GM12878 (cell line): ENCODE data around the gene BSPRY. TPM values are rescaled to one million over a fixed set of nuclear protein-coding genes. Genes with fewer than 3 reads are reported as not detected.
A peak's percentile ranks its signal among the peaks of the same experiment; 100 is the strongest.

Experiments
- ATAC-seq: fragments of 200-7000 bp; cut with Tn5 transposase; 3 replicates; pipeline ENCODE4 v1.9.1; 2020; ENCODE audit warnings: mild to moderate bottlenecking, moderate library complexity
- BruUV-seq: library from RNA; stranded (reverse); fragments of 400-500 nt; replicated peaks from 2 replicates; lab custom pipeline; 2021; lab: Mats Ljungman, UMichigan
- CTCF ChIA-PET: fragments of 300-600 bp; sonication (Branson Sonifier 250); formaldehyde crosslinking; extraction: SDS; loops from one replicate; lab custom pipeline; 2021; ENCODE audit warnings: inconsistent platforms; lab: Yijun Ruan, JAX
- POLR2A ChIA-PET: fragments of 350-600 bp; formaldehyde crosslinking; extraction: SDS; loops from one replicate; lab custom pipeline; 2021; ENCODE audit warnings: inconsistent platforms; lab: Charles Lee
- RAD21 ChIA-PET: fragments of 300-600 bp; sonication (Branson Sonifier 250); formaldehyde crosslinking; loops from one replicate; lab custom pipeline; 2023; ENCODE audit warnings: antibody characterized with exemption; ENCODE audit not compliant: unreplicated experiment; lab: Charles Lee
- SMC1A ChIA-PET: fragments of 300-600 bp; sonication (Branson Sonifier 250); formaldehyde crosslinking; loops from one replicate; lab custom pipeline; 2023; ENCODE audit not compliant: unreplicated experiment, uncharacterized antibody; lab: Charles Lee
- DNase-seq: peaks from one replicate; pipeline ENCODE4 v3.0.0-alpha.2; 2011; ENCODE audit warnings: low read depth, low spot score
- FAIRE-seq: peaks from 3 replicates; lab custom pipeline; 2011; peaks lifted over from hg19 to GRCh38; lab: Jason Lieb, UNC
- H2AFZ ChIP-seq: 2 replicates; pipeline ENCODE4 v1.6.0; 2011; ENCODE audit warnings: low read depth, low read length, control low read depth; ENCODE audit not compliant: control insufficient read depth
- H3K27ac ChIP-seq: 2 replicates; pipeline ENCODE4 v1.5.1; 2011; ENCODE audit warnings: control low read depth; ENCODE audit not compliant: control insufficient read depth, insufficient read depth
- H3K27me3 ChIP-seq, 2 experiments: replicated peaks in 1 of 2; 2 replicates each; pipeline versions ENCODE4 v1.6.0 to v1.6.1; 2011; ENCODE audit warnings: low read length in 1 of 2; ENCODE audit not compliant: control insufficient read depth in 2 of 2, insufficient read depth in 2 of 2
- H3K36me3 ChIP-seq, 2 experiments: 2 replicates each; pipeline ENCODE4 v1.5.1; 2011; ENCODE audit warnings: low read length in 1 of 2; ENCODE audit not compliant: control insufficient read depth in 2 of 2, insufficient read depth in 2 of 2
- H3K4me1 ChIP-seq: 2 replicates; pipeline ENCODE4 v1.6.1; 2011; ENCODE audit warnings: mild to moderate bottlenecking, low read length, moderate library complexity, mixed read lengths; ENCODE audit not compliant: control insufficient read depth, insufficient read depth
- H3K4me2 ChIP-seq: 2 replicates; pipeline ENCODE4 v1.6.0; 2011; ENCODE audit warnings: control low read depth; ENCODE audit not compliant: control insufficient read depth, insufficient read depth
- H3K4me3 ChIP-seq: fragments of 200-600 bp; sonication (generic); 2 replicates; pipeline ENCODE4 v1.5.1; 2016
- H3K79me2 ChIP-seq: 2 replicates; pipeline ENCODE4 v1.6.0; 2011; ENCODE audit warnings: low read length; ENCODE audit not compliant: control insufficient read depth, insufficient read depth
- H3K9ac ChIP-seq: 2 replicates; pipeline ENCODE4 v1.8.0; 2011; ENCODE audit warnings: low read length, control low read depth, mixed read lengths; ENCODE audit not compliant: control insufficient read depth, insufficient read depth
- H3K9me3 ChIP-seq: replicated peaks from 3 replicates; pipeline ENCODE4 v1.5.1; 2011; ENCODE audit warnings: mild to moderate bottlenecking, low read length; ENCODE audit not compliant: control insufficient read depth, insufficient read depth
- H4K20me1 ChIP-seq: 2 replicates; pipeline ENCODE4 v1.6.0; 2011; ENCODE audit not compliant: control insufficient read depth, insufficient read depth
- CBX3 ChIP-seq: fragments of 200-600 bp; sonication (generic); IDR thresholded peaks from 2 replicates; pipeline ENCODE4 v1.6.1; 2016; ENCODE audit warnings: low read depth, borderline replicate concordance
- CREM ChIP-seq: IDR thresholded peaks from 2 replicates; pipeline ENCODE4 v1.6.1; 2014; ENCODE audit warnings: antibody characterized with exemption, low read depth
- DPF2 ChIP-seq: fragments of 450-650 bp; IDR thresholded peaks from 2 replicates; pipeline ENCODE4 v1.6.1; 2017; ENCODE audit warnings: mild to moderate bottlenecking
- POLR2A ChIP-seq: IDR thresholded peaks from 2 replicates; pipeline ENCODE4 v1.6.1; 2011; ENCODE audit warnings: low read depth, mild to moderate bottlenecking, low read length
- POLR2AphosphoS2 ChIP-seq: IDR thresholded peaks from 2 replicates; pipeline ENCODE4 v1.6.1; 2011; ENCODE audit warnings: low read depth, mild to moderate bottlenecking, low read length, improper control_type of control experiment, moderate library complexity
- TCF3 ChIP-seq: IDR thresholded peaks from 2 replicates; pipeline ENCODE4 v1.6.1; 2012; ENCODE audit warnings: low read depth, mild to moderate bottlenecking, low read length, borderline replicate concordance; ENCODE audit not compliant: insufficient read depth
- ZNF207 ChIP-seq: fragments of 450-650 bp; IDR thresholded peaks from 2 replicates; pipeline ENCODE4 v1.6.1; 2014; ENCODE audit warnings: antibody characterized with exemption, mild to moderate bottlenecking, borderline replicate concordance
- WGBS: methylation state at CpG from one replicate; pipeline ENCODE4 v1.1.6; 2016; ENCODE audit warnings: low lambda C conversion rate; ENCODE audit not compliant: insufficient replicate concordance, insufficient coverage; ENCODE audit errors: missing lambda C conversion rate; 5-methylcytosine and 5-hydroxymethylcytosine counted together
- in situ Hi-C: fragments of 300-500 bp; cut with MboI; formaldehyde crosslinking; loops from 9 replicates; pipeline ENCODE4 v1.14.3; 2018; ENCODE audit warnings: mixed read lengths
- intact Hi-C: fragments of 100-400 bp; cut with micrococcal nuclease; formaldehyde crosslinking; loops from one replicate; pipeline ENCODE4 v1.14.2; 2022; ENCODE audit not compliant: unreplicated experiment
- polyA plus RNA-seq, 11 experiments: library from polyadenylated mRNA; depleted of rRNA in 4 of 11; unstranded in 6 of 11; stranded (reverse) in 5 of 11; fragments of >200 nt; fragmentation: Nextera tagmentation in 4 of 11; fragmentation: Illumina TruSeq in 1 of 11; extraction: Ambion mirVana in 4 of 11; extraction: Trizol in 1 of 11; gene quantifications; 1 replicate in 1 of 11; 2 replicates in 10 of 11; pipeline versions ENCODE4 v1.2.1 to v1.2.3, GENCODE V29; 2011 to 2016; ENCODE audit warnings: inconsistent platforms in 2 of 11, missing spikeins in 2 of 11, low read depth in 1 of 11
- total RNA-seq, 4 experiments: library from RNA; depleted of rRNA in 3 of 4; stranded (reverse); fragments of >200 nt in 3 of 4; fragmentation: Illumina TruSeq in 1 of 4; extraction: Trizol in 1 of 4; gene quantifications; 2 replicates each; pipeline versions ENCODE4 v1.2.1 to v1.2.3, GENCODE V29; 2013 to 2021
- TF ChIP-seq, protein P1 (sequence below): IDR thresholded peaks from 2 replicates; pipeline ENCODE4 v1.6.1; 2011; ENCODE audit warnings: borderline replicate concordance, low read depth, mild to moderate bottlenecking, moderate library complexity, mixed read lengths, low read length; ENCODE audit not compliant: insufficient read depth; ENCODE audit errors: extremely low read length
- TF ChIP-seq, protein P2 (sequence below): fragments of 450-650 bp; IDR thresholded peaks from 2 replicates; pipeline ENCODE4 v1.6.1; 2018; ENCODE audit warnings: borderline replicate concordance, mild to moderate bottlenecking; ENCODE audit not compliant: partially characterized antibody
- TF ChIP-seq, protein P3 (sequence below): fragments of 450-650 bp; IDR thresholded peaks from 2 replicates; pipeline ENCODE4 v1.6.1; 2017; ENCODE audit warnings: low read depth, mild to moderate bottlenecking, moderate library complexity

The BSPRY gene
- total and polyA plus RNA-seq, 10 of the 15 experiments (the other 5 are each of a cell fraction or from before 2014, with no cell fraction given): 0.45 to 6.3 (median 4.1) TPM

DNA sequence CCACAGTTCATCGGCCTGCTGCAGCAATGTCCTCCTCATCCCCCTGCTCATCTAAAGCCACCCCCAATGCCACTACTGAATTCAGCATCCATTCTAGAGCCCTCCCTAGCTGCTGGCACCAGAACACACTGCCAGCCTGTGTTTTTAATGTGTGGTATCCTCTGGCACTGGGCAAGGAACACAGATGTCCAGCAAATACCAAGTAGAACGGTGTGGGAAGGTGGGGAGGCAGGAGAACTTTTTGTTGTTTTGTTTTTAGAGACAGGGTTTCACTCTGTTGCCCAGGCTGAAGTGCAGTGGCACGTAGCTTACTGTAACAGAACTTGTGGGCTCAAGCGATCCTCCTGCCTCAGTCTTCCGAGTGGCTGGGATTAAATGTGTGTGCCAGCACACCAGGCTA is 22.7 kb downstream of the BSPRY start:
- ChIA-PET RAD21 (interaction anchor here (1.4 kb wide), 1 partner anchor 283 kb away, joined by 3 read pairs; no protein-coding TSS in a partner anchor), CTCF (no interaction called here), POLR2A (no interaction called here), SMC1A (interaction anchor here (1.2 kb wide), 1 partner anchor 219 kb away, joined by 5 read pairs; no protein-coding TSS in a partner anchor)
- Histone ChIP-seq H3K9ac (no peak overlapping the region), H3K27ac (no peak overlapping the region), H3K4me1 (peaks cover 18% of the 10 kb centered on the region), H2AFZ (no peak overlapping the region), H3K79me2 (peaks cover 5% of the 10 kb centered on the region), H3K9me3 (no peaks in the 10 kb centered on the region), H3K4me2 (no peak overlapping the region), H3K27me3 (no peaks in the 10 kb centered on the region), H3K36me3 (peaks cover 5 to 7% of the 10 kb centered on the region in 2 experiments), H4K20me1 (no peaks in the 10 kb centered on the region), H3K4me3 (no peak overlapping the region)
- TF ChIP-seq CBX3 (no peak), TCF3 (no peak), CREM (no peak)
- BruUV-seq: no TSS peak
- in situ Hi-C loops: no loop called here
- DNase-seq (no peak), FAIRE-seq (no peak), ATAC-seq (no peak)
- intact Hi-C loops: no loop called here
- WGBS: 78% methylated on average over 5 of the region's 5 CpGs

- CTCF ChIA-PET: interaction anchor here (0.6 kb wide), 1 partner anchor 37 kb away, joined by 3 read pairs; the partner anchor contains the start of genes C9orf43 and POLE3
- in situ Hi-C loops: no loop called here
- DNase-seq (no peak), ATAC-seq (no peak), FAIRE-seq (no peak)
- peaks cover 18% of the 10 kb centered on the region for H3K4me1 ChIP-seq
- H3K79me2 ChIP-seq: peaks cover 5% of the 10 kb centered on the region
- no peak overlapping the region for H3K4me3 ChIP-seq
- H2AFZ ChIP-seq: no peak overlapping the region
- H3K27ac ChIP-seq: 0 out of 2 replicates have a peak overlapping the region, but pooled peaks have one; percentile 19
- H3K27me3 ChIP-seq: no peaks in the 10 kb centered on the region
- H3K9ac ChIP-seq: no peak overlapping the region
- BruUV-seq: no TSS peak
- RAD21 ChIA-PET: interaction anchor here (0.9 to 1.4 kb wide), 2 partner anchors 65 to 282 kb away, joined by 3 read pairs; no protein-coding TSS in a partner anchor
- WGBS: 80% methylated on average over 2 of the region's 3 CpGs
- SMC1A ChIA-PET: interaction anchor here (1.1 to 1.2 kb wide), 2 partner anchors 100 to 218 kb away, joined by 3 to 5 read pairs; no protein-coding TSS in a partner anchor
- POLR2A ChIA-PET: interaction anchor here (1.0 kb wide), 1 partner anchor 23 kb away, joined by 3 read pairs; the partner anchor contains the start of gene BSPRY
- no peaks in the 10 kb centered on the region for H3K9me3 ChIP-seq
- H4K20me1 ChIP-seq: no peaks in the 10 kb centered on the region
- H3K4me2 ChIP-seq: peak overlapping the region; percentile 0; the same call in 1 of the 2 replicates
- intact Hi-C loops: no loop called here
- peaks cover 5 to 7% of the 10 kb centered on the region in 2 experiments for H3K36me3 ChIP-seq
- TF ChIP-seq ZNF207: no peak
- no peak for TF ChIP-seq POLR2A
- TF ChIP-seq, protein P1, sequence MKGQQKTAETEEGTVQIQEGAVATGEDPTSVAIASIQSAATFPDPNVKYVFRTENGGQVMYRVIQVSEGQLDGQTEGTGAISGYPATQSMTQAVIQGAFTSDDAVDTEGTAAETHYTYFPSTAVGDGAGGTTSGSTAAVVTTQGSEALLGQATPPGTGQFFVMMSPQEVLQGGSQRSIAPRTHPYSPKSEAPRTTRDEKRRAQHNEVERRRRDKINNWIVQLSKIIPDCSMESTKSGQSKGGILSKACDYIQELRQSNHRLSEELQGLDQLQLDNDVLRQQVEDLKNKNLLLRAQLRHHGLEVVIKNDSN: no peak
- TF ChIP-seq, protein P2, sequence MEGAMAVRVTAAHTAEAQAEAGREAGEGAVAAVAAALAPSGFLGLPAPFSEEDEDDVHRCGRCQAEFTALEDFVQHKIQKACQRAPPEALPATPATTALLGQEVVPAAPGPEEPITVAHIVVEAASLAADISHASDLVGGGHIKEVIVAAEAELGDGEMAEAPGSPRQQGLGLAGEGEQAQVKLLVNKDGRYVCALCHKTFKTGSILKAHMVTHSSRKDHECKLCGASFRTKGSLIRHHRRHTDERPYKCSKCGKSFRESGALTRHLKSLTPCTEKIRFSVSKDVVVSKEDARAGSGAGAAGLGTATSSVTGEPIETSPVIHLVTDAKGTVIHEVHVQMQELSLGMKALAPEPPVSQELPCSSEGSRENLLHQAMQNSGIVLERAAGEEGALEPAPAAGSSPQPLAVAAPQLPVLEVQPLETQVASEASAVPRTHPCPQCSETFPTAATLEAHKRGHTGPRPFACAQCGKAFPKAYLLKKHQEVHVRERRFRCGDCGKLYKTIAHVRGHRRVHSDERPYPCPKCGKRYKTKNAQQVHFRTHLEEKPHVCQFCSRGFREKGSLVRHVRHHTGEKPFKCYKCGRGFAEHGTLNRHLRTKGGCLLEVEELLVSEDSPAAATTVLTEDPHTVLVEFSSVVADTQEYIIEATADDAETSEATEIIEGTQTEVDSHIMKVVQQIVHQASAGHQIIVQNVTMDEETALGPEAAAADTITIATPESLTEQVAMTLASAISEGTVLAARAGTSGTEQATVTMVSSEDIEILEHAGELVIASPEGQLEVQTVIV: no peak
- TF ChIP-seq POLR2AphosphoS2: no peak
- TF ChIP-seq, protein P3, sequence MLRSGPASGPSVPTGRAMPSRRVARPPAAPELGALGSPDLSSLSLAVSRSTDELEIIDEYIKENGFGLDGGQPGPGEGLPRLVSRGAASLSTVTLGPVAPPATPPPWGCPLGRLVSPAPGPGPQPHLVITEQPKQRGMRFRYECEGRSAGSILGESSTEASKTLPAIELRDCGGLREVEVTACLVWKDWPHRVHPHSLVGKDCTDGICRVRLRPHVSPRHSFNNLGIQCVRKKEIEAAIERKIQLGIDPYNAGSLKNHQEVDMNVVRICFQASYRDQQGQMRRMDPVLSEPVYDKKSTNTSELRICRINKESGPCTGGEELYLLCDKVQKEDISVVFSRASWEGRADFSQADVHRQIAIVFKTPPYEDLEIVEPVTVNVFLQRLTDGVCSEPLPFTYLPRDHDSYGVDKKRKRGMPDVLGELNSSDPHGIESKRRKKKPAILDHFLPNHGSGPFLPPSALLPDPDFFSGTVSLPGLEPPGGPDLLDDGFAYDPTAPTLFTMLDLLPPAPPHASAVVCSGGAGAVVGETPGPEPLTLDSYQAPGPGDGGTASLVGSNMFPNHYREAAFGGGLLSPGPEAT: no peak
- no peak for TF ChIP-seq DPF2
Measured at GRCh38 chr9:113373256-113373655, 23.9 kb downstream of the BSPRY start.
